ENCODE data around the gene ADTRP. TPM values are rescaled to one million over a fixed set of nuclear protein-coding genes. Genes with fewer than 3 reads are reported as not detected.

Gene ADTRP
- total RNA-seq, 1 donor from 2014 or later: 0.33 TPM

DNA sequence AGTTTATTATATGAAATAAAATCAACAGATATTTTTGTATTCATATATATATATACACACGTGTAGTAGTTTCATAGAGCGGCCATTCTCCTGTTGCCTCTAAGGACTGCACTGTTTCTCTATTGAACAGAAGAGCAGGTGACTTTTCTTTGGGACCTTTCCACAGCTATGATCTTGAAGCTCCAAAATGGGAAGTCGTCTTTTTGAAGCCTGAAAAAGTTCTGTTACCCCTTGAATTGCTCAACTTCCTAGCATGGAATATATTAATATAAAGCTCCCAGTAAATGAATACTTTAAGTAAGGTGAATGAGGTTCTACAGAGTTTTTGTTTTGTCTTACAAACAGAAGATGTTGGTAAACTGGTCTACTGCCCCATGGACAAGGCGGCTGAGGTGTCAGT, 42.2 kb upstream of the ADTRP start:
- DNase-seq: no peak
- Histone ChIP-seq H3K4me1 (no peaks in the 10 kb centered on the region), H3K27me3 (ENCODE audit: low read depth) (no peaks in the 10 kb centered on the region), H3K4me3 (no peak overlapping the region), H3K27ac (replicated peaks) (no peak overlapping the region), H3K36me3 (no peaks in the 10 kb centered on the region), H3K9me3 (replicated peaks) (no peaks in the 10 kb centered on the region)
- intact Hi-C loops (cut with micrococcal nuclease): no loop called here
- TF ChIP-seq, protein P1, sequence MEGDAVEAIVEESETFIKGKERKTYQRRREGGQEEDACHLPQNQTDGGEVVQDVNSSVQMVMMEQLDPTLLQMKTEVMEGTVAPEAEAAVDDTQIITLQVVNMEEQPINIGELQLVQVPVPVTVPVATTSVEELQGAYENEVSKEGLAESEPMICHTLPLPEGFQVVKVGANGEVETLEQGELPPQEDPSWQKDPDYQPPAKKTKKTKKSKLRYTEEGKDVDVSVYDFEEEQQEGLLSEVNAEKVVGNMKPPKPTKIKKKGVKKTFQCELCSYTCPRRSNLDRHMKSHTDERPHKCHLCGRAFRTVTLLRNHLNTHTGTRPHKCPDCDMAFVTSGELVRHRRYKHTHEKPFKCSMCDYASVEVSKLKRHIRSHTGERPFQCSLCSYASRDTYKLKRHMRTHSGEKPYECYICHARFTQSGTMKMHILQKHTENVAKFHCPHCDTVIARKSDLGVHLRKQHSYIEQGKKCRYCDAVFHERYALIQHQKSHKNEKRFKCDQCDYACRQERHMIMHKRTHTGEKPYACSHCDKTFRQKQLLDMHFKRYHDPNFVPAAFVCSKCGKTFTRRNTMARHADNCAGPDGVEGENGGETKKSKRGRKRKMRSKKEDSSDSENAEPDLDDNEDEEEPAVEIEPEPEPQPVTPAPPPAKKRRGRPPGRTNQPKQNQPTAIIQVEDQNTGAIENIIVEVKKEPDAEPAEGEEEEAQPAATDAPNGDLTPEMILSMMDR (IDR thresholded peaks at IDR 0.05; ENCODE audit: borderline replicate concordance): no peak

DNA sequence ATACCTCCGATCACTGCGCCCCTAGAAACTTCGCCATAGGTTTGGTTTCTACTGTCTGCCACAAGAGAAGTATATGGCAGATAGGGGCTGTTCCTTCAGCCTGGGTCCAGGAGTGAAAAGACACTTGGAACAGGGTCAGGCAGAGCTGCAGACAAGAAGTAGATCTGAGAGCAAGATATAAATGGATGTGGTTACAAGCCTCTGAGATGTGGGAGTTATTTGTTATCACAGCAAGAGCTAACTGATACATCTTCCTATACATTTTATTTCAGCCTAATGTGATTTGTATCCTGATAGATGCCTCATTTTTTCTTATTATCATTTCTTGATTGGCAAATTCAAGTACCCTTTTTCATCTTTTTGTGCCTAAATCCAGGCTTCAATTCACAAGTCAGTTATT, 40.9 kb upstream of the ADTRP start:
- Histone ChIP-seq H3K36me3 (no peaks in the 10 kb centered on the region), H3K9me3 (replicated peaks) (no peaks in the 10 kb centered on the region), H3K4me3 (no peak overlapping the region), H3K4me1 (no peaks in the 10 kb centered on the region), H3K27me3 (ENCODE audit: low read depth) (no peaks in the 10 kb centered on the region), H3K27ac (replicated peaks) (no peak overlapping the region)
- DNase-seq: no peak
- TF ChIP-seq, protein P1 (IDR thresholded peaks at IDR 0.05; ENCODE audit: borderline replicate concordance): no peak
- intact Hi-C loops (cut with micrococcal nuclease): no loop called here

DNA sequence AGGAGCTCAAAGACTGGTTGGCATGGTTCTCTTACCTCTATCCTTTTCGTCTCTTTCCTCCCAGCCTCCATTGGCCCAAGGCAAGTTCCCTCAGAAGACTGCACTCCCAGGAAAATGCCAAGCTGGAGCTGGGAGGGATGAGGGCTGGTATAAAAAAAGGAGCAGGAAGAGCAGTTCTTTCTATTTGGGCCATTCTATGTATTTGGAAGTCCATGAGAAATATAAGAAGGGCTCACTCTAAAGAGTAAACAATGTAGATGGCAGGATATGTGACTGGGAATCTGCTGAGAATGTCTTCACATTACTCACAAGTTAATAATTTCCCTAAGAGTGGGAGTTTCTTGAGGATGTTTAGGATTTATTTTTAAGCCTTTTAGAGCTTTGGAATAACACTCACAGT, 36.6 kb upstream of the ADTRP start:
- TF ChIP-seq, protein P1 (IDR thresholded peaks at IDR 0.05; ENCODE audit: borderline replicate concordance): no peak
- Histone ChIP-seq H3K36me3 (no peaks in the 10 kb centered on the region), H3K4me1 (peaks cover 12% of the 10 kb centered on the region), H3K9me3 (replicated peaks) (no peaks in the 10 kb centered on the region), H3K27ac (replicated peaks) (no peak overlapping the region), H3K4me3 (no peak overlapping the region), H3K27me3 (ENCODE audit: low read depth) (no peaks in the 10 kb centered on the region)
- intact Hi-C loops (cut with micrococcal nuclease): no loop called here
- no peak for DNase-seq

DNA sequence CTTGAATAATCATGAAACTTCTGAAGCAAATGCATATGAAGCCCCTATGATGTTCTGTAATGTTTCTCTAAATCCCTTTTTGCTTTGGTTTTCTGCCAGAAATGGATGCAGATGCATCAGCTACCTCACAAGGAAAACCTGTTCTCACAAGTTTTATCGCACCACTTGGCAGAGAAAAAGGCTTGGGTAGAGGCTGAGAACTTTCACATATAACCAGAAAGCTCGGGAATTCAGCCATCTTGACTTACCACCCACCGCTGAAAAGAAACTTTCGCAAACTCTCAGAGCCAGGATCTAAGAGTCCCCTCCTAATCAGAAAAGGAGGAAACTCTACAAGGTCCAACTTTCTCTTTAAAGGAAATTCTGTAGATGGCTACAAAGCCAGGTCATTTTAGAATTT, 36.2 kb upstream of the ADTRP start:
- no peak for DNase-seq
- H3K4me3 ChIP-seq: no peak overlapping the region
- H3K9me3 ChIP-seq (replicated peaks): no peaks in the 10 kb centered on the region
- no peaks in the 10 kb centered on the region for H3K27me3 ChIP-seq (ENCODE audit: low read depth)
- H3K4me1 ChIP-seq: peaks cover 16% of the 10 kb centered on the region
- no peak overlapping the region for H3K27ac ChIP-seq (replicated peaks)
- intact Hi-C loops (cut with micrococcal nuclease): no loop called here
- H3K36me3 ChIP-seq: no peaks in the 10 kb centered on the region
- TF ChIP-seq, protein P1 (IDR thresholded peaks at IDR 0.05; ENCODE audit: borderline replicate concordance): no peak

DNA sequence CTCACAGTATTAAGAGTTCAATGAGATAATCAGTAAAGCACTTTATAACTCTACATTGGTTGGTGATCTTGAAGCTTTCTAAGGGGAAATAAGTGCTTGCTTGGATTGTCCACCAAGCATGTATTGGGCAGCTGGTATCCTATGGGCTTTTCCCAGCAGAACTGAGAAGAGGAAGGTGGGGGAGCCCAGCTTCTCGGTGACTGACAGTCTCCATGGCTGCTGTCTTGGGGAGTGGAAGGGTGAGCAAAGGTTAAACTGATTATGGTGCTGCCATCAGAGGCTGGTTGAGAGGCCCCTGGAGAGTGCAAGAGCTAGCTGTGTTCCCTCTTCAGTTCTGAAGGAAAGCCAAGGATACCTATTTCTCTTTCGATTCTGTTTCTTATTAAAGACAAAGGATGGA, 35.5 kb upstream of the ADTRP start:
- no peak overlapping the region for H3K4me3 ChIP-seq
- H3K27ac ChIP-seq (replicated peaks): no peak overlapping the region
- H3K9me3 ChIP-seq (replicated peaks): no peaks in the 10 kb centered on the region
- intact Hi-C loops (cut with micrococcal nuclease): no loop called here
- DNase-seq: no peak
- no peaks in the 10 kb centered on the region for H3K27me3 ChIP-seq (ENCODE audit: low read depth)
- TF ChIP-seq, protein P1 (IDR thresholded peaks at IDR 0.05; ENCODE audit: borderline replicate concordance): no peak
- peaks cover 22% of the 10 kb centered on the region for H3K4me1 ChIP-seq
- H3K36me3 ChIP-seq: no peaks in the 10 kb centered on the region

DNA sequence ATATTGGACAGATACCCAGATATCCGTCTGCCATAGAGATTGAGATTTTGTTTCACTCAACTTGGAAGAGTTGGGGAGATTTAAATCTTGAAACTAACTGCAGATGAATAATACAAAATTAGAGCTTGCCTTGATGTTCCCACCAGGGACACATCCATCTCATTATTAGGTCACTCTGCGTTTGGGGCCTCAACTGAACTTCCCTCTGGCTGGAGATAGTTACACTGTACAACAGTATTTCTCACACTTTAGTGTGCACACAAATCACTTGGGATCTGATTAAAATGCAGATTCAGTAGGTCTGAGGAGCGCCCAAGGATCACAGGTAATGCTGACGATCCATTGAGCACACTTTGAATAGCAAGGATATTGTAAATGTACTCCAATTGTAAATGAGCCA, 35.0 kb upstream of the ADTRP start:
- Histone ChIP-seq H3K36me3 (no peaks in the 10 kb centered on the region), H3K9me3 (replicated peaks) (no peaks in the 10 kb centered on the region), H3K27ac (replicated peaks) (no peak overlapping the region), H3K4me3 (no peak overlapping the region), H3K27me3 (ENCODE audit: low read depth) (no peaks in the 10 kb centered on the region), H3K4me1 (peaks cover 22% of the 10 kb centered on the region)
- no peak for DNase-seq
- intact Hi-C loops (cut with micrococcal nuclease): no loop called here
- TF ChIP-seq, protein P1 (IDR thresholded peaks at IDR 0.05; ENCODE audit: borderline replicate concordance): no peak
